Measurements from ENCODE around the gene DCLK1.

Gene DCLK1

GRCh38 chr13:35770756-35771297 lies 360.4 kb downstream of the DCLK1 start:
- DNase-seq, result no peak

GRCh38 chr13:35769812-35770211 lies 361.4 kb downstream of the DCLK1 start:
- no peak for DNase-seq

- no peak for DNase-seq
Measured at GRCh38 chr13:35768551-35768950, 362.6 kb downstream of the DCLK1 start.

- DNase-seq, result no peak
Measured at GRCh38 chr13:35768073-35768472, 363.1 kb downstream of the DCLK1 start.

GRCh38 chr13:35767256-35767976 lies 363.8 kb downstream of the DCLK1 start:
- DNase-seq, result no peak

GRCh38 chr13:35766663-35767062 lies 364.5 kb downstream of the DCLK1 start:
- DNase-seq, result no peak

- DNase-seq, result no peak
Measured at GRCh38 chr13:35765941-35766340, 365.2 kb downstream of the DCLK1 start.

GRCh38 chr13:35765366-35765765 lies 365.8 kb downstream of the DCLK1 start:
- no peak for DNase-seq

- no peak for DNase-seq
Measured at GRCh38 chr13:35764326-35765015, 366.7 kb downstream of the DCLK1 start.

- DNase-seq, result no peak
Measured at GRCh38 chr13:35763782-35764123, 367.4 kb downstream of the DCLK1 start.

GRCh38 chr13:35763060-35763781 lies 368.0 kb downstream of the DCLK1 start:
- DNase-seq, result no peak

- no peak for DNase-seq
Measured at GRCh38 chr13:35761440-35762252, 369.5 kb downstream of the DCLK1 start.

GRCh38 chr13:35760735-35761281 lies 370.4 kb downstream of the DCLK1 start:
- no peak for DNase-seq

- DNase-seq, result no peak
Measured at GRCh38 chr13:35747594-35747993, 383.6 kb downstream of the DCLK1 start.

GRCh38 chr13:35744566-35745178 lies 386.5 kb downstream of the DCLK1 start:
- no peak for DNase-seq

- DNase-seq, result no peak
Measured at GRCh38 chr13:35744144-35744543, 387.0 kb downstream of the DCLK1 start.

GRCh38 chr13:35743165-35743564 lies 388.0 kb downstream of the DCLK1 start:
- DNase-seq, result no peak

- DNase-seq, result no peak
Measured at GRCh38 chr13:35741657-35742056, 389.5 kb downstream of the DCLK1 start.

- DNase-seq, result no peak
Measured at GRCh38 chr13:35736876-35737275, 394.3 kb downstream of the DCLK1 start.

- DNase-seq, result no peak
Measured at GRCh38 chr13:35733827-35734226, 397.4 kb downstream of the DCLK1 start.

GRCh38 chr13:35732565-35732964 lies 398.6 kb downstream of the DCLK1 start:
- no peak for DNase-seq

- no peak for DNase-seq
Measured at GRCh38 chr13:35731471-35731870, 399.7 kb downstream of the DCLK1 start.

Measured in activated CD8-positive, alpha-beta memory T cell treated with anti-CD3 and anti-CD28 coated beads, Interleukin-2, amount 50 U/mL, for 48 hours (primary cell).